ENCODE measurements around the gene SLC25A25.

DNA sequence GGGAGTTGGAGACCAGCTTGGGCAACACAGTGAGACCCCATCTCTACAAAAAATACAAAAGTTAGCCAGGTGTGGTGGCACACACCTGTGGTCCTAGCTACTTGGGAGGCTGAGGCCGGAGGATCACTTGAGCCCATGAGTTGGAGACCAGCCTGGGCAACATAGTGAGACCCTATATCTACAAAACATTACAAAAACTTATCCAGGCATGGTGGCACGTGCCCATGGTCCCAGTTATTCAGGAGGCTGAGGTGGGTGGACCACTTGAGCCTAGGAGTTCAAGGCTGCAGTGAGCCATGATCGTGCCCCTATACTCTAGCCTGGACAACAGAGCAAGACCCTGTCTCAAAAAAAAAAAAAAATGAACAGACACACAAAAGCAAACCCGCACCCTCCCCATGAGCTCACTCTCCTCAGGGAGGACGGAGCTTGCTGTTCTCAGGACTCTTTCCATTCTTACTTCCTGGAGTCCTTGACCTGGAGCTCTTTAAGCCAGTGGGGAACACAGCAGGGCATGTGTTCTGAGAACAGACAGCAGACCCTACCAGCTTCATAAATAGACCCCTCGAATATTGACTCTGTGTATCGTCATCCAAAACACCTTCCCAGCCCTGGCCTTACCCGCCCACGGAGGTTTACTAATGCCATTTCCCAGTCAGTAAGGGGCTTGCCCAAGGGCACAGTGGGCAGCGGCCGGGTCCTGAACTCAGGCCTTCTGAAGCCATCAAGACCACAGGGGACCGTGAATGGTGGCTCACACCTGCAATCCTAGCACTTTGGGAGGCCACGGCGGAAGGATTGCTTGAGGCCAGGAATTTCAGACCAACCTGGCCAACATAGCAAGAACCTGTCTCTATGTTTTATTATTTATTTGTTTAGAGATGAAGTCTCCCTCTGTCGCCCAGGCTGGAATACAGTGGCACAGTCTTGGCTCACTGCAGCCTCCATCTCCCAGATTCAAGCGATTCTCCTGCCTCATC, 48.4 kb downstream of the SLC25A25 start:
- TF ChIP-seq, protein P1, sequence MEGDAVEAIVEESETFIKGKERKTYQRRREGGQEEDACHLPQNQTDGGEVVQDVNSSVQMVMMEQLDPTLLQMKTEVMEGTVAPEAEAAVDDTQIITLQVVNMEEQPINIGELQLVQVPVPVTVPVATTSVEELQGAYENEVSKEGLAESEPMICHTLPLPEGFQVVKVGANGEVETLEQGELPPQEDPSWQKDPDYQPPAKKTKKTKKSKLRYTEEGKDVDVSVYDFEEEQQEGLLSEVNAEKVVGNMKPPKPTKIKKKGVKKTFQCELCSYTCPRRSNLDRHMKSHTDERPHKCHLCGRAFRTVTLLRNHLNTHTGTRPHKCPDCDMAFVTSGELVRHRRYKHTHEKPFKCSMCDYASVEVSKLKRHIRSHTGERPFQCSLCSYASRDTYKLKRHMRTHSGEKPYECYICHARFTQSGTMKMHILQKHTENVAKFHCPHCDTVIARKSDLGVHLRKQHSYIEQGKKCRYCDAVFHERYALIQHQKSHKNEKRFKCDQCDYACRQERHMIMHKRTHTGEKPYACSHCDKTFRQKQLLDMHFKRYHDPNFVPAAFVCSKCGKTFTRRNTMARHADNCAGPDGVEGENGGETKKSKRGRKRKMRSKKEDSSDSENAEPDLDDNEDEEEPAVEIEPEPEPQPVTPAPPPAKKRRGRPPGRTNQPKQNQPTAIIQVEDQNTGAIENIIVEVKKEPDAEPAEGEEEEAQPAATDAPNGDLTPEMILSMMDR (conservative IDR thresholded peaks at IDR 0.05; ENCODE audit: low read length): no peak
- TF ChIP-seq EZH2phosphoT487 (IDR thresholded peaks at IDR 0.05; ENCODE audit: borderline replicate concordance): no peak

Data from Loucy (cell line).